Measurements from ENCODE around the gene BTD. TPM values are rescaled to one million over a fixed set of nuclear protein-coding genes. Genes with fewer than 3 reads are reported as not detected.

The BTD gene
- polyA plus RNA-seq, 2 of the 4 experiments (the other 2 are of a cell fraction) = 17.6 to 17.8 TPM

- no peak overlapping the region for H3K4me3 ChIP-seq
- FAIRE-seq = no peak
- peak in 1 of 2 experiments; percentile 13; a peak in 3 of 6 replicates for ATAC-seq
- no peaks in the 10 kb centered on the region for H3K9me3 ChIP-seq
- 52% methylated on average over 12 of the region's 12 CpGs for whole genome bisulfite sequencing (ENCODE audit: missing lambda C conversion rate)
- TF ChIP-seq FOSL2 (IDR thresholded peaks at IDR 0.05) (no peak), FOSL2 (CRISPR knock-in tag; IDR thresholded peaks at IDR 0.05) (peak; percentile 1; the same call in 1 of the 2 replicates), MAX (IDR thresholded peaks at IDR 0.05) (0 out of 2 replicates have a peak, but pooled peaks have one; percentile 20), HOXB13 (CRISPR knock-in tag; IDR thresholded peaks at IDR 0.05; ENCODE audit: low read depth) (no peak), FOSB (CRISPR knock-in tag; IDR thresholded peaks at IDR 0.05) (0 out of 2 replicates have a peak, but pooled peaks have one; percentile 16), KDM1A (IDR thresholded peaks at IDR 0.05; ENCODE audit: low read depth) (no peak), TFCP2L1 (CRISPR knock-in tag; IDR thresholded peaks at IDR 0.05) (0 out of 2 replicates have a peak, but pooled peaks have one; percentile 27), RAD21 (conservative IDR thresholded peaks at IDR 0.05 in 1 of 2, IDR thresholded peaks at IDR 0.05 in 1 of 2) (no peak), CBX8 (IDR thresholded peaks at IDR 0.05) (no peak)
- peaks cover 69% of the 10 kb centered on the region for H3K4me1 ChIP-seq
- H3K4me2 ChIP-seq = peak overlapping the region; percentile 92
- DNase-seq (ENCODE audit: low read depth in 1 of 2, low spot score in 1 of 2) = no peak
- ChIA-PET POLR2A (interaction anchor here (1.9 kb wide), 1 partner anchor 14 kb away, joined by 5 read pairs; no protein-coding TSS in a partner anchor), CTCF (interaction anchor here (1.1 to 5.0 kb wide), 10 partner anchors 18 to 616 kb away, joined by 3 to 27 read pairs (median 4); no protein-coding TSS in a partner anchor)
- peak overlapping the region; percentile 75 to 95 for H3K27ac ChIP-seq
Measured at GRCh38 chr3:15631426-15632211, 30.1 kb downstream of the BTD start.

GRCh38 chr3:15632212-15632580 lies 30.7 kb downstream of the BTD start:
- peak overlapping the region; percentile 75 to 95 for H3K27ac ChIP-seq
- H3K4me1 ChIP-seq = peaks cover 75% of the 10 kb centered on the region
- ChIA-PET CTCF (interaction anchor here (0.8 to 2.5 kb wide), 3 partner anchors 30 to 183 kb away, joined by 3 to 15 read pairs (median 7); partner anchors contain the start of genes BTD and HACL1), POLR2A (no interaction called here)
- no peak for FAIRE-seq
- DNase-seq (ENCODE audit: low read depth in 1 of 2, low spot score in 1 of 2) = no peak
- peak overlapping the region; percentile 92 for H3K4me2 ChIP-seq
- no peak for ATAC-seq
- TF ChIP-seq EP300 (IDR thresholded peaks at IDR 0.05) = no peak
- no peak for TF ChIP-seq KDM5A (IDR thresholded peaks at IDR 0.05)
- TF ChIP-seq MAX (IDR thresholded peaks at IDR 0.05) = peak; percentile 36; the same call in 1 of the 2 replicates
- TF ChIP-seq HES2 (IDR thresholded peaks at IDR 0.05) = no peak
- 91% methylated on average over 4 of the region's 4 CpGs for WGBS (ENCODE audit: missing lambda C conversion rate)
- no peak overlapping the region for H3K4me3 ChIP-seq
- H3K9me3 ChIP-seq = no peaks in the 10 kb centered on the region

GRCh38 chr3:15633159-15633558 lies 31.6 kb downstream of the BTD start:
- Histone ChIP-seq H3K4me1 (peaks cover 84% of the 10 kb centered on the region), H3K27ac (peak overlapping the region; percentile 75 to 95), H3K4me3 (no peak overlapping the region), H3K4me2 (peak overlapping the region; percentile 64), H3K9me3 (no peaks in the 10 kb centered on the region)
- TF ChIP-seq USF2 (IDR thresholded peaks at IDR 0.05) (no peak), JUNB (IDR thresholded peaks at IDR 0.05) (no peak), HOXB13 (CRISPR knock-in tag; IDR thresholded peaks at IDR 0.05; ENCODE audit: low read depth) (no peak), SMC3 (IDR thresholded peaks at IDR 0.05) (no peak), RARB (CRISPR knock-in tag; IDR thresholded peaks at IDR 0.05) (no peak), PHF8 (IDR thresholded peaks at IDR 0.05; ENCODE audit: borderline replicate concordance, low read depth) (no peak)
- FAIRE-seq (no peak), ATAC-seq (no peak), DNase-seq (ENCODE audit: low read depth in 1 of 2, low spot score in 1 of 2) (no peak)
- CTCF ChIA-PET = interaction anchor here (0.8 to 4.1 kb wide), 4 partner anchors 12 to 182 kb away, joined by 3 to 25 read pairs (median 10); partner anchors contain the start of genes BTD and HACL1
- WGBS (ENCODE audit: missing lambda C conversion rate) = 90% methylated on average over 5 of the region's 5 CpGs
- POLR2A ChIA-PET = no interaction called here
